HepG2 (cell line): ENCODE measurements around the gene ACOX3. TPM values are rescaled to one million over a fixed set of nuclear protein-coding genes. Genes with fewer than 3 reads are reported as not detected.

ENCODE experiments used
- ARNT ChIP-seq: fragments of 450-650 bp; IDR thresholded peaks from 2 replicates; pipeline ENCODE4 v1.6.1; 2017
- BRD4 ChIP-seq: sonication (generic); formaldehyde crosslinking; IDR thresholded peaks from 2 replicates; pipeline ENCODE4 v1.4.0; 2020; ENCODE audit warnings: missing genetic modification reagents
- CBX1 ChIP-seq: IDR thresholded peaks from one replicate; pipeline ENCODE4 v1.6.1; 2016; ENCODE audit warnings: antibody characterized with exemption, low read depth
- GFI1 ChIP-seq: sonication (generic); formaldehyde crosslinking; IDR thresholded peaks from 2 replicates; pipeline ENCODE4 v1.5.0; 2020; ENCODE audit warnings: missing genetic modification reagents, mild to moderate bottlenecking, borderline replicate concordance
- HNRNPL ChIP-seq: fragments of 200-400 bp; formaldehyde crosslinking; IDR thresholded peaks from 2 replicates; pipeline ENCODE4 v1.6.1; 2017; ENCODE audit warnings: mild to moderate bottlenecking, low read depth, low read length
- KDM5A ChIP-seq: fragments of 200-600 bp; sonication (generic); IDR thresholded peaks from 2 replicates; pipeline ENCODE4 v1.7.0; 2018; ENCODE audit warnings: antibody characterized with exemption, mild to moderate bottlenecking, low read length, borderline replicate concordance
- KMT2A ChIP-seq: sonication (generic); formaldehyde crosslinking; IDR thresholded peaks from 2 replicates; pipeline ENCODE4 v1.4.0; 2020; ENCODE audit warnings: missing genetic modification reagents
- MAFK ChIP-seq, 2 experiments: IDR thresholded peaks in 1 of 2; conservative IDR thresholded peaks in 1 of 2; 2 replicates each; pipeline ENCODE4 v1.6.1; 2011; ENCODE audit warnings: improper control_type of control experiment in 2 of 2, low read length in 2 of 2
- MBD4 ChIP-seq: IDR thresholded peaks from 2 replicates; pipeline ENCODE4 v1.6.1; 2012; ENCODE audit warnings: low read length, inconsistent platforms, borderline replicate concordance
- MIXL1 ChIP-seq: IDR thresholded peaks from 2 replicates; pipeline ENCODE4 v1.6.1; 2016
- PHB2 ChIP-seq: fragments of 450-650 bp; IDR thresholded peaks from 2 replicates; pipeline ENCODE4 v1.6.1; 2018; ENCODE audit not compliant: partially characterized antibody
- PPARG ChIP-seq: conservative IDR thresholded peaks from 2 replicates; pipeline ENCODE4 v1.6.1; 2016; ENCODE audit warnings: missing biosample characterization, missing genetic modification reagents
- RFXAP ChIP-seq: sonication (generic); formaldehyde crosslinking; IDR thresholded peaks from 2 replicates; pipeline ENCODE4 v1.4.0; 2020; ENCODE audit warnings: missing genetic modification reagents, borderline replicate concordance
- SIN3B ChIP-seq: fragments of 150-350 bp; IDR thresholded peaks from 2 replicates; pipeline ENCODE4 v1.6.1; 2014; ENCODE audit warnings: low read length
- SKI ChIP-seq: fragments of 450-650 bp; IDR thresholded peaks from one replicate; pipeline ENCODE4 v1.6.1; 2018; ENCODE audit warnings: mild to moderate bottlenecking; ENCODE audit not compliant: partially characterized antibody
- TBX2 ChIP-seq: sonication (generic); formaldehyde crosslinking; IDR thresholded peaks from 2 replicates; pipeline ENCODE4 v1.5.0; 2020; ENCODE audit warnings: missing genetic modification reagents, mild to moderate bottlenecking, borderline replicate concordance
- ZBTB42 ChIP-seq: sonication (generic); formaldehyde crosslinking; IDR thresholded peaks from 2 replicates; pipeline ENCODE4 v1.5.0; 2020; ENCODE audit warnings: mild to moderate bottlenecking, missing genetic modification reagents
- ZNF251 ChIP-seq: sonication (generic); formaldehyde crosslinking; IDR thresholded peaks from 2 replicates; pipeline ENCODE4 v1.9.0; 2021; ENCODE audit warnings: mild to moderate bottlenecking, missing genetic modification reagents
- ZNF317 ChIP-seq: sonication (generic); formaldehyde crosslinking; IDR thresholded peaks from 2 replicates; pipeline ENCODE4 v1.5.0; 2020; ENCODE audit warnings: mild to moderate bottlenecking, missing genetic modification reagents
- ZNF567 ChIP-seq: sonication (generic); formaldehyde crosslinking; IDR thresholded peaks from 2 replicates; pipeline ENCODE4 v1.8.1; 2023; ENCODE audit warnings: mild to moderate bottlenecking, missing genetic modification reagents, borderline replicate concordance
- ZNF614 ChIP-seq: IDR thresholded peaks from 2 replicates; pipeline ENCODE4 v1.6.1; 2018; ENCODE audit warnings: missing biosample characterization, missing genetic modification reagents, inconsistent platforms, borderline replicate concordance
- ZNF839 ChIP-seq: sonication (generic); formaldehyde crosslinking; IDR thresholded peaks from 2 replicates; pipeline ENCODE4 v1.4.0; 2020; ENCODE audit warnings: missing genetic modification reagents, mild to moderate bottlenecking, borderline replicate concordance
- polyA plus RNA-seq, 8 experiments: library from polyadenylated mRNA; depleted of rRNA in 3 of 8; stranded (reverse) in 7 of 8; unstranded in 1 of 8; fragments of >200 nt; fragmentation: Illumina TruSeq in 4 of 8; extraction: Trizol in 4 of 8; gene quantifications; 2 replicates each; pipeline versions ENCODE4 v1.2.1 to v1.2.3, GENCODE V29; 2011 to 2016; ENCODE audit warnings: low read depth in 4 of 8, missing spikeins in 1 of 8, mixed read lengths in 1 of 8; ENCODE audit not compliant: insufficient read depth in 1 of 8
- total RNA-seq, 5 experiments: library from RNA; depleted of rRNA; stranded (reverse); fragments of >200 nt; fragmentation: Illumina TruSeq; extraction: Trizol; gene quantifications; 2 replicates each; pipeline ENCODE4 v1.2.3, GENCODE V29; 2016; ENCODE audit warnings: low read depth in 1 of 5
- TF ChIP-seq, protein P1 (sequence below): sonication (generic); formaldehyde crosslinking; IDR thresholded peaks from 2 replicates; pipeline ENCODE4 v1.4.0; 2020; ENCODE audit warnings: missing genetic modification reagents, borderline replicate concordance
- TF ChIP-seq, protein P2 (sequence below): sonication (generic); formaldehyde crosslinking; IDR thresholded peaks from 2 replicates; pipeline ENCODE4 v1.5.1; 2020; ENCODE audit warnings: missing genetic modification reagents, mild to moderate bottlenecking, borderline replicate concordance

ACOX3 gene
- total and polyA plus RNA-seq, 2 of the 13 experiments (the other 11 are each of a cell fraction or from before 2014, with no cell fraction given), result 4.2 to 17.8 TPM

DNA sequence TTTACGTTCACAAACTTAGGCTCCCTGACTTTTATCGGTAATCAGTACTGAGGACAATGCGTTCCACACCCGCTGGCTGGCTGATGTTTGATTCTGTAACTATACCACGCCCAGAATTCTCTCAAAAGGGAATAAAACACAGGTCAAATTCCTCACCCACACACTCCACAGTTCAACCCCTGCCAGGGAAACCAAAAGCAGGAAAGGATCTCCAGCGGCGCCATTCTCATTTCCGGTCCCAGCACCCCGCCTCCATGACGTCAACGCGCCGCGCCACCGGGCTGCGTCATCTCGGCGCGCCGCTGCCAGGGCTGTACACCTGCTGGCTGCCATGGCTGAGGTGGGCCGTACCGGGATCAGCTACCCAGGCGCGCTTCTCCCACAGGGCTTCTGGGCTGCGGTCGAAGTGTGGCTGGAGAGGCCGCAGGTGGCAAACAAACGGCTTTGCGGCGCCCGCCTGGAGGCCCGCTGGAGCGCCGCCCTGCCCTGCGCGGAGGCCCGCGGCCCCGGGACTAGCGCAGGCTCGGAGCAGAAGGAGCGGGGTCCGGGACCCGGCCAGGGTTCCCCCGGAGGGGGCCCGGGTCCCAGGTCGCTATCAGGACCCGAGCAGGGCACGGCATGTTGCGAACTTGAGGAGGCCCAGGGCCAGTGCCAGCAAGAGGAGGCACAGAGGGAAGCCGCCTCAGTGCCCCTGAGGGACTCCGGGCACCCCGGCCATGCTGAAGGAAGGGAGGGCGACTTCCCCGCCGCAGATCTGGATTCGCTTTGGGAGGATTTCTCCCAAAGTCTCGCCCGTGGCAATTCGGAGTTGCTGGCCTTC lies at the start of gene ACOX3, which contains the start of gene TRMT44 (continued):
- TF ChIP-seq, protein P1, sequence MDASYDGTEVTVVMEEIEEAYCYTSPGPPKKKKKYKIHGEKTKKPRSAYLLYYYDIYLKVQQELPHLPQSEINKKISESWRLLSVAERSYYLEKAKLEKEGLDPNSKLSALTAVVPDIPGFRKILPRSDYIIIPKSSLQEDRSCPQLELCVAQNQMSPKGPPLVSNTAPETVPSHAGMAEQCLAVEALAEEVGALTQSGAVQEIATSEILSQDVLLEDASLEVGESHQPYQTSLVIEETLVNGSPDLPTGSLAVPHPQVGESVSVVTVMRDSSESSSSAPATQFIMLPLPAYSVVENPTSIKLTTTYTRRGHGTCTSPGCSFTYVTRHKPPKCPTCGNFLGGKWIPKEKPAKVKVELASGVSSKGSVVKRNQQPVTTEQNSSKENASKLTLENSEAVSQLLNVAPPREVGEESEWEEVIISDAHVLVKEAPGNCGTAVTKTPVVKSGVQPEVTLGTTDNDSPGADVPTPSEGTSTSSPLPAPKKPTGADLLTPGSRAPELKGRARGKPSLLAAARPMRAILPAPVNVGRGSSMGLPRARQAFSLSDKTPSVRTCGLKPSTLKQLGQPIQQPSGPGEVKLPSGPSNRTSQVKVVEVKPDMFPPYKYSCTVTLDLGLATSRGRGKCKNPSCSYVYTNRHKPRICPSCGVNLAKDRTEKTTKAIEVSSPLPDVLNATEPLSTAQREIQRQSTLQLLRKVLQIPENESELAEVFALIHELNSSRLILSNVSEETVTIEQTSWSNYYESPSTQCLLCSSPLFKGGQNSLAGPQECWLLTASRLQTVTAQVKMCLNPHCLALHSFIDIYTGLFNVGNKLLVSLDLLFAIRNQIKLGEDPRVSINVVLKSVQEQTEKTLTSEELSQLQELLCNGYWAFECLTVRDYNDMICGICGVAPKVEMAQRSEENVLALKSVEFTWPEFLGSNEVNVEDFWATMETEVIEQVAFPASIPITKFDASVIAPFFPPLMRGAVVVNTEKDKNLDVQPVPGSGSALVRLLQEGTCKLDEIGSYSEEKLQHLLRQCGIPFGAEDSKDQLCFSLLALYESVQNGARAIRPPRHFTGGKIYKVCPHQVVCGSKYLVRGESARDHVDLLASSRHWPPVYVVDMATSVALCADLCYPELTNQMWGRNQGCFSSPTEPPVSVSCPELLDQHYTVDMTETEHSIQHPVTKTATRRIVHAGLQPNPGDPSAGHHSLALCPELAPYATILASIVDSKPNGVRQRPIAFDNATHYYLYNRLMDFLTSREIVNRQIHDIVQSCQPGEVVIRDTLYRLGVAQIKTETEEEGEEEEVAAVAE (CRISPR knock-in tag), result no peak; the same call in 1 of the 2 replicates
- TF ChIP-seq, protein P2, sequence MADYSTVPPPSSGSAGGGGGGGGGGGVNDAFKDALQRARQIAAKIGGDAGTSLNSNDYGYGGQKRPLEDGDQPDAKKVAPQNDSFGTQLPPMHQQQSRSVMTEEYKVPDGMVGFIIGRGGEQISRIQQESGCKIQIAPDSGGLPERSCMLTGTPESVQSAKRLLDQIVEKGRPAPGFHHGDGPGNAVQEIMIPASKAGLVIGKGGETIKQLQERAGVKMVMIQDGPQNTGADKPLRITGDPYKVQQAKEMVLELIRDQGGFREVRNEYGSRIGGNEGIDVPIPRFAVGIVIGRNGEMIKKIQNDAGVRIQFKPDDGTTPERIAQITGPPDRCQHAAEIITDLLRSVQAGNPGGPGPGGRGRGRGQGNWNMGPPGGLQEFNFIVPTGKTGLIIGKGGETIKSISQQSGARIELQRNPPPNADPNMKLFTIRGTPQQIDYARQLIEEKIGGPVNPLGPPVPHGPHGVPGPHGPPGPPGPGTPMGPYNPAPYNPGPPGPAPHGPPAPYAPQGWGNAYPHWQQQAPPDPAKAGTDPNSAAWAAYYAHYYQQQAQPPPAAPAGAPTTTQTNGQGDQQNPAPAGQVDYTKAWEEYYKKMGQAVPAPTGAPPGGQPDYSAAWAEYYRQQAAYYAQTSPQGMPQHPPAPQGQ (CRISPR knock-in tag), result no peak
- TF ChIP-seq CBX1 (peak; percentile 52), GFI1 (no peak), TBX2 (CRISPR knock-in tag) (peak; percentile 66), ZBTB42 (no peak), BRD4 (CRISPR knock-in tag) (no peak; the same call in 1 of the 2 replicates), ZNF567 (CRISPR knock-in tag) (no peak), KDM5A (peak; percentile 99), SKI (no peak), SIN3B (peak; percentile 96), ARNT (no peak), PHB2 (no peak), ZNF839 (CRISPR knock-in tag) (no peak), ZNF614 (CRISPR knock-in tag) (no peak; the same call in 1 of the 2 replicates), PPARG (CRISPR knock-in tag) (peak; percentile 25; the same call in 1 of the 2 replicates), ZNF251 (CRISPR knock-in tag) (no peak), MBD4 (no peak), HNRNPL (0 out of 2 replicates have a peak, but pooled peaks have one; percentile 54), MIXL1 (no peak), MAFK (conservative IDR thresholded peaks at IDR 0.05 in 1 of 2, IDR thresholded peaks at IDR 0.05 in 1 of 2; ENCODE audit: low read length in 2 of 2) (no peak), ZNF317 (CRISPR knock-in tag) (0 out of 2 replicates have a peak, but pooled peaks have one; percentile 33), RFXAP (CRISPR knock-in tag) (no peak), KMT2A (peak; percentile 95; the same call in 1 of the 2 replicates)
